ENCODE results near the gene CDPF1.

DNA sequence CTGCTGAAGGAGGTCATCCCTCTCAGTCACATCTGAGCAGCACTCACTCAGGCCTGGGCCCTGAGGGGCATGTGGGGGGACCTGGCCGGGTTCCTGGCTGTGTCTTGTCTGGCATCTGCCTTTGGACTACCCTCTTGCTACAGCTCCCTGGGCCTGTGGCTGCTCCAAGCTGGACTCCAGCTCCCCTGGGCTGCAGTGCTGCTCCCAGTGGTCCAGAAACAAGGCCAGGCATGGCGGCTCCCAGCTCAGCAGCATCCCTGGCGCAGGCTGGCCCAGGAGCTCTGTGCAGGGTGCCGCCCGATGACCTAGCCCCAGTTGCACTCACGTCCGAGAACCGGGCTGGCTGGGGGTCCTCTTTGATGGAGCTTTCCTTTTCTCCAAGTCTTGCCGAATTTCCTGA, 5.3 kb downstream of the CDPF1 start:
- TF ChIP-seq POLR2A (IDR thresholded peaks at IDR 0.05; ENCODE audit: low read depth, low read length) (no peak), GATA2 (IDR thresholded peaks at IDR 0.05; ENCODE audit: insufficient read depth, insufficient read length, low read depth, low read length) (no peak), EZH2 (IDR thresholded peaks at IDR 0.05; ENCODE audit: borderline replicate concordance, low read depth, low read length, severe bottlenecking) (no peak), JUN (IDR thresholded peaks at IDR 0.05; ENCODE audit: borderline replicate concordance, insufficient read depth, insufficient read length, low read depth) (no peak)
- TF ChIP-seq, protein P1, sequence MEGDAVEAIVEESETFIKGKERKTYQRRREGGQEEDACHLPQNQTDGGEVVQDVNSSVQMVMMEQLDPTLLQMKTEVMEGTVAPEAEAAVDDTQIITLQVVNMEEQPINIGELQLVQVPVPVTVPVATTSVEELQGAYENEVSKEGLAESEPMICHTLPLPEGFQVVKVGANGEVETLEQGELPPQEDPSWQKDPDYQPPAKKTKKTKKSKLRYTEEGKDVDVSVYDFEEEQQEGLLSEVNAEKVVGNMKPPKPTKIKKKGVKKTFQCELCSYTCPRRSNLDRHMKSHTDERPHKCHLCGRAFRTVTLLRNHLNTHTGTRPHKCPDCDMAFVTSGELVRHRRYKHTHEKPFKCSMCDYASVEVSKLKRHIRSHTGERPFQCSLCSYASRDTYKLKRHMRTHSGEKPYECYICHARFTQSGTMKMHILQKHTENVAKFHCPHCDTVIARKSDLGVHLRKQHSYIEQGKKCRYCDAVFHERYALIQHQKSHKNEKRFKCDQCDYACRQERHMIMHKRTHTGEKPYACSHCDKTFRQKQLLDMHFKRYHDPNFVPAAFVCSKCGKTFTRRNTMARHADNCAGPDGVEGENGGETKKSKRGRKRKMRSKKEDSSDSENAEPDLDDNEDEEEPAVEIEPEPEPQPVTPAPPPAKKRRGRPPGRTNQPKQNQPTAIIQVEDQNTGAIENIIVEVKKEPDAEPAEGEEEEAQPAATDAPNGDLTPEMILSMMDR (IDR thresholded peaks at IDR 0.05; ENCODE audit: extremely low read depth in 1 of 2, insufficient read depth in 1 of 2, low read depth in 1 of 2, low read length in 2 of 2) = no peak

All from endothelial cell of umbilical vein (primary cell).